ENCODE results near the gene MORN1.

DNA sequence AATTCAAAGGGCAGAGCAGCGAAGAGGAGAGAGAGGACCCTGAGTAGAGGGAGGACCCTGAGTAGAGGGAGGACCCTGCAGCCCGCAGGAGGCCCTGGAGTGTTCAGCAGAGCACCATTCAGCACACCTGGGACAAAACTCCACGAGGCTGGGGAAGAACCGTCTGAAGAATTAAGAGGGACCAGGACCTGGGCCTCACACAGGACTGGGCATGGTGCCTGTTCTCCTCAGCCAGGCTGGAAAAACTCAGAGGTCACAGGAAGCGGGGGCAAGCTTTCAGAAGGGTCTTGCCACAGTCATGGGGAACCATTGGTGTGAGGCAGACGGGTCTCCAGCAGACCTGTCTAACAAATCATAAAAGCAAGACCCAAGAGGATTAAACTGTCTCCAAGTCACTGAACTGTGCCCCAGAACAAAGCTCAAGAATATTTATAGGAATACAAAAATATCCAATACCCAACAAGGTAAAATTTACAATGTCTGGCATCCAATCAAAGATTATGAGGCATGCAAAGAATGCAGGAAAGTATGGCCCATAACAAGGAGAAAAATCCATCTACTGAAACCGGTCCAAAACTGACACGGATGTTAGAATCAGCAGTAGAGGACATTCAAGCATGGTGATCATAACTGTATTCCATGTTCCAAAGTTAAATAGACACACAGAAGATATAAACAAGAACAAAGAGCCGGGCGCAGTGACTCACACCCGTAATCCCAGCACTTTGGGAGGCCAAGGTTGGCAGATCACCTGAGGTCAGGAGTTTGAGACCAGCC is 30.6 kb downstream of the MORN1 start:
- TF ChIP-seq CREB1 (IDR thresholded peaks at IDR 0.05; ENCODE audit: low read depth) (no peak), POLR2A (IDR thresholded peaks at IDR 0.05; ENCODE audit: low read depth, low read length) (no peak), BHLHE40 (IDR thresholded peaks at IDR 0.05; ENCODE audit: borderline replicate concordance in 1 of 2, low read depth in 2 of 2, low read length in 1 of 2) (no peak), MYC (IDR thresholded peaks at IDR 0.05; ENCODE audit: insufficient read depth, insufficient read length, insufficient replicate concordance, low read length, severe bottlenecking) (no peak)
- TF ChIP-seq, protein P1, sequence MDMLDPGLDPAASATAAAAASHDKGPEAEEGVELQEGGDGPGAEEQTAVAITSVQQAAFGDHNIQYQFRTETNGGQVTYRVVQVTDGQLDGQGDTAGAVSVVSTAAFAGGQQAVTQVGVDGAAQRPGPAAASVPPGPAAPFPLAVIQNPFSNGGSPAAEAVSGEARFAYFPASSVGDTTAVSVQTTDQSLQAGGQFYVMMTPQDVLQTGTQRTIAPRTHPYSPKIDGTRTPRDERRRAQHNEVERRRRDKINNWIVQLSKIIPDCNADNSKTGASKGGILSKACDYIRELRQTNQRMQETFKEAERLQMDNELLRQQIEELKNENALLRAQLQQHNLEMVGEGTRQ (IDR thresholded peaks at IDR 0.05; ENCODE audit: borderline replicate concordance, low read depth, low read length) = no peak
- TF ChIP-seq, protein P2, sequence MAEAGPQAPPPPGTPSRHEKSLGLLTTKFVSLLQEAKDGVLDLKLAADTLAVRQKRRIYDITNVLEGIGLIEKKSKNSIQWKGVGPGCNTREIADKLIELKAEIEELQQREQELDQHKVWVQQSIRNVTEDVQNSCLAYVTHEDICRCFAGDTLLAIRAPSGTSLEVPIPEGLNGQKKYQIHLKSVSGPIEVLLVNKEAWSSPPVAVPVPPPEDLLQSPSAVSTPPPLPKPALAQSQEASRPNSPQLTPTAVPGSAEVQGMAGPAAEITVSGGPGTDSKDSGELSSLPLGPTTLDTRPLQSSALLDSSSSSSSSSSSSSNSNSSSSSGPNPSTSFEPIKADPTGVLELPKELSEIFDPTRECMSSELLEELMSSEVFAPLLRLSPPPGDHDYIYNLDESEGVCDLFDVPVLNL (IDR thresholded peaks at IDR 0.05; ENCODE audit: low read depth, low read length) = no peak
- TF ChIP-seq, protein P3, sequence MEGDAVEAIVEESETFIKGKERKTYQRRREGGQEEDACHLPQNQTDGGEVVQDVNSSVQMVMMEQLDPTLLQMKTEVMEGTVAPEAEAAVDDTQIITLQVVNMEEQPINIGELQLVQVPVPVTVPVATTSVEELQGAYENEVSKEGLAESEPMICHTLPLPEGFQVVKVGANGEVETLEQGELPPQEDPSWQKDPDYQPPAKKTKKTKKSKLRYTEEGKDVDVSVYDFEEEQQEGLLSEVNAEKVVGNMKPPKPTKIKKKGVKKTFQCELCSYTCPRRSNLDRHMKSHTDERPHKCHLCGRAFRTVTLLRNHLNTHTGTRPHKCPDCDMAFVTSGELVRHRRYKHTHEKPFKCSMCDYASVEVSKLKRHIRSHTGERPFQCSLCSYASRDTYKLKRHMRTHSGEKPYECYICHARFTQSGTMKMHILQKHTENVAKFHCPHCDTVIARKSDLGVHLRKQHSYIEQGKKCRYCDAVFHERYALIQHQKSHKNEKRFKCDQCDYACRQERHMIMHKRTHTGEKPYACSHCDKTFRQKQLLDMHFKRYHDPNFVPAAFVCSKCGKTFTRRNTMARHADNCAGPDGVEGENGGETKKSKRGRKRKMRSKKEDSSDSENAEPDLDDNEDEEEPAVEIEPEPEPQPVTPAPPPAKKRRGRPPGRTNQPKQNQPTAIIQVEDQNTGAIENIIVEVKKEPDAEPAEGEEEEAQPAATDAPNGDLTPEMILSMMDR (IDR thresholded peaks at IDR 0.05 in 2 of 3, conservative IDR thresholded peaks at IDR 0.05 in 1 of 3; ENCODE audit: control insufficient read depth in 2 of 3, extremely low read depth in 1 of 3, insufficient read depth in 1 of 3, low read depth in 3 of 3, low read length in 3 of 3) = no peak

All from GM12878 (cell line).